OCI-LY7 (cell line): ENCODE measurements around the gene GGNBP2.

Experiments
- EZH2phosphoT487 ChIP-seq: fragments of 200-600 bp; sonication (generic); IDR thresholded peaks from 2 replicates; pipeline ENCODE4 v1.6.1; 2018; ENCODE audit warnings: low read depth, borderline replicate concordance, mild to moderate bottlenecking, mixed run types, antibody characterized with exemption, low read length, moderate library complexity, mixed read lengths
- TF ChIP-seq, protein P1 (sequence below): fragments of 200-600 bp; sonication (generic); conservative IDR thresholded peaks from 2 replicates; pipeline ENCODE4 v1.5.1; 2014; ENCODE audit warnings: mild to moderate bottlenecking, antibody characterized with exemption, low read length, moderate library complexity, mixed read lengths

GRCh38 chr17:36578671-36579070 is 34.0 kb downstream of the GGNBP2 start:
- TF ChIP-seq, protein P1, sequence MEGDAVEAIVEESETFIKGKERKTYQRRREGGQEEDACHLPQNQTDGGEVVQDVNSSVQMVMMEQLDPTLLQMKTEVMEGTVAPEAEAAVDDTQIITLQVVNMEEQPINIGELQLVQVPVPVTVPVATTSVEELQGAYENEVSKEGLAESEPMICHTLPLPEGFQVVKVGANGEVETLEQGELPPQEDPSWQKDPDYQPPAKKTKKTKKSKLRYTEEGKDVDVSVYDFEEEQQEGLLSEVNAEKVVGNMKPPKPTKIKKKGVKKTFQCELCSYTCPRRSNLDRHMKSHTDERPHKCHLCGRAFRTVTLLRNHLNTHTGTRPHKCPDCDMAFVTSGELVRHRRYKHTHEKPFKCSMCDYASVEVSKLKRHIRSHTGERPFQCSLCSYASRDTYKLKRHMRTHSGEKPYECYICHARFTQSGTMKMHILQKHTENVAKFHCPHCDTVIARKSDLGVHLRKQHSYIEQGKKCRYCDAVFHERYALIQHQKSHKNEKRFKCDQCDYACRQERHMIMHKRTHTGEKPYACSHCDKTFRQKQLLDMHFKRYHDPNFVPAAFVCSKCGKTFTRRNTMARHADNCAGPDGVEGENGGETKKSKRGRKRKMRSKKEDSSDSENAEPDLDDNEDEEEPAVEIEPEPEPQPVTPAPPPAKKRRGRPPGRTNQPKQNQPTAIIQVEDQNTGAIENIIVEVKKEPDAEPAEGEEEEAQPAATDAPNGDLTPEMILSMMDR = no peak
- no peak for TF ChIP-seq EZH2phosphoT487
